HG02759 (cell line): ENCODE data around the gene ITGA7.
A peak's percentile ranks its signal among the peaks of the same experiment; 100 is the strongest.

Experiments used
- ATAC-seq: cut with Tn5 transposase; IDR thresholded peaks from one replicate; pipeline ENCODE4 v1.9.1; 2021; ENCODE audit warnings: mild to moderate bottlenecking, moderate library complexity; ENCODE audit not compliant: unreplicated experiment

Gene ITGA7

GRCh38 chr12:55707841-55708694 is at the start of gene ITGA7:
TSS of gene ITGA7 (minus strand) at chr12:55707904. CDS start at chr12:55707682, 222 bp downstream.
- ATAC-seq = peak; percentile 82

- ATAC-seq = no peak
These were observed 47.5 kb upstream of the ITGA7 start for GRCh38 chr12:55755246-55755645.

GRCh38 chr12:55748230-55748993 is 40.7 kb upstream of the ITGA7 start:
- no peak for ATAC-seq

- no peak for ATAC-seq
These were observed 39.2 kb upstream of the ITGA7 start for GRCh38 chr12:55746913-55747231.

GRCh38 chr12:55746174-55746912 is 38.6 kb upstream of the ITGA7 start:
- no peak for ATAC-seq

- ATAC-seq = no peak
These were observed 37.9 kb upstream of the ITGA7 start for GRCh38 chr12:55745361-55746173.

- ATAC-seq = no peak
These were observed 36.8 kb upstream of the ITGA7 start for GRCh38 chr12:55744340-55745030.

- peak; percentile 61 for ATAC-seq
These were observed 36.0 kb upstream of the ITGA7 start for GRCh38 chr12:55743406-55744339.

- ATAC-seq = peak; percentile 42
These were observed 35.2 kb upstream of the ITGA7 start, which contains the start of gene GDF11 for GRCh38 chr12:55742719-55743405. TSS of gene GDF11 (plus strand) at chr12:55743122. CDS start at chr12:55743317, 195 bp downstream.

- no peak for ATAC-seq
These were observed 34.4 kb upstream of the ITGA7 start for GRCh38 chr12:55741931-55742680.

GRCh38 chr12:55739025-55739378 is 31.3 kb upstream of the ITGA7 start:
- ATAC-seq = no peak

- peak; percentile 86 for ATAC-seq
These were observed 30.7 kb upstream of the ITGA7 start for GRCh38 chr12:55738123-55739024.

GRCh38 chr12:55737581-55738122 is 29.9 kb upstream of the ITGA7 start:
- peak; percentile 14 for ATAC-seq

- peak; percentile 34 for ATAC-seq
These were observed 29.3 kb upstream of the ITGA7 start for GRCh38 chr12:55736780-55737580.

- ATAC-seq = no peak
These were observed 28.4 kb upstream of the ITGA7 start for GRCh38 chr12:55736076-55736475.
